Measurements from ENCODE around the gene BRCA2.
A peak's percentile ranks its signal among the peaks of the same experiment; 100 is the strongest.

Gene BRCA2, protein sequence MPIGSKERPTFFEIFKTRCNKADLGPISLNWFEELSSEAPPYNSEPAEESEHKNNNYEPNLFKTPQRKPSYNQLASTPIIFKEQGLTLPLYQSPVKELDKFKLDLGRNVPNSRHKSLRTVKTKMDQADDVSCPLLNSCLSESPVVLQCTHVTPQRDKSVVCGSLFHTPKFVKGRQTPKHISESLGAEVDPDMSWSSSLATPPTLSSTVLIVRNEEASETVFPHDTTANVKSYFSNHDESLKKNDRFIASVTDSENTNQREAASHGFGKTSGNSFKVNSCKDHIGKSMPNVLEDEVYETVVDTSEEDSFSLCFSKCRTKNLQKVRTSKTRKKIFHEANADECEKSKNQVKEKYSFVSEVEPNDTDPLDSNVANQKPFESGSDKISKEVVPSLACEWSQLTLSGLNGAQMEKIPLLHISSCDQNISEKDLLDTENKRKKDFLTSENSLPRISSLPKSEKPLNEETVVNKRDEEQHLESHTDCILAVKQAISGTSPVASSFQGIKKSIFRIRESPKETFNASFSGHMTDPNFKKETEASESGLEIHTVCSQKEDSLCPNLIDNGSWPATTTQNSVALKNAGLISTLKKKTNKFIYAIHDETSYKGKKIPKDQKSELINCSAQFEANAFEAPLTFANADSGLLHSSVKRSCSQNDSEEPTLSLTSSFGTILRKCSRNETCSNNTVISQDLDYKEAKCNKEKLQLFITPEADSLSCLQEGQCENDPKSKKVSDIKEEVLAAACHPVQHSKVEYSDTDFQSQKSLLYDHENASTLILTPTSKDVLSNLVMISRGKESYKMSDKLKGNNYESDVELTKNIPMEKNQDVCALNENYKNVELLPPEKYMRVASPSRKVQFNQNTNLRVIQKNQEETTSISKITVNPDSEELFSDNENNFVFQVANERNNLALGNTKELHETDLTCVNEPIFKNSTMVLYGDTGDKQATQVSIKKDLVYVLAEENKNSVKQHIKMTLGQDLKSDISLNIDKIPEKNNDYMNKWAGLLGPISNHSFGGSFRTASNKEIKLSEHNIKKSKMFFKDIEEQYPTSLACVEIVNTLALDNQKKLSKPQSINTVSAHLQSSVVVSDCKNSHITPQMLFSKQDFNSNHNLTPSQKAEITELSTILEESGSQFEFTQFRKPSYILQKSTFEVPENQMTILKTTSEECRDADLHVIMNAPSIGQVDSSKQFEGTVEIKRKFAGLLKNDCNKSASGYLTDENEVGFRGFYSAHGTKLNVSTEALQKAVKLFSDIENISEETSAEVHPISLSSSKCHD (N-terminal part only)

DNA sequence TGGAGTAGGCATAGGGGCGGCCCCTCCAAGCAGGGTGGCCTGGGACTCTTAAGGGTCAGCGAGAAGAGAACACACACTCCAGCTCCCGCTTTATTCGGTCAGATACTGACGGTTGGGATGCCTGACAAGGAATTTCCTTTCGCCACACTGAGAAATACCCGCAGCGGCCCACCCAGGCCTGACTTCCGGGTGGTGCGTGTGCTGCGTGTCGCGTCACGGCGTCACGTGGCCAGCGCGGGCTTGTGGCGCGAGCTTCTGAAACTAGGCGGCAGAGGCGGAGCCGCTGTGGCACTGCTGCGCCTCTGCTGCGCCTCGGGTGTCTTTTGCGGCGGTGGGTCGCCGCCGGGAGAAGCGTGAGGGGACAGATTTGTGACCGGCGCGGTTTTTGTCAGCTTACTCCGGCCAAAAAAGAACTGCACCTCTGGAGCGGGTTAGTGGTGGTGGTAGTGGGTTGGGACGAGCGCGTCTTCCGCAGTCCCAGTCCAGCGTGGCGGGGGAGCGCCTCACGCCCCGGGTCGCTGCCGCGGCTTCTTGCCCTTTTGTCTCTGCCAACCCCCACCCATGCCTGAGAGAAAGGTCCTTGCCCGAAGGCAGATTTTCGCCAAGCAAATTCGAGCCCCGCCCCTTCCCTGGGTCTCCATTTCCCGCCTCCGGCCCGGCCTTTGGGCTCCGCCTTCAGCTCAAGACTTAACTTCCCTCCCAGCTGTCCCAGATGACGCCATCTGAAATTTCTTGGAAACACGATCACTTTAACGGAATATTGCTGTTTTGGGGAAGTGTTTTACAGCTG is at the start of gene BRCA2, which contains the start of gene ZAR1L:
Gene BRCA2, plus strand, starts transcription at position 271 of the 790 bp plus-strand sequence. CDS start 953 bp downstream, outside the sequence.
Gene ZAR1L, minus strand, starts transcription at position 126 of the 790 bp plus-strand sequence. CDS start 3,438 bp downstream, outside the sequence.
- peak; percentile 57 for DNase-seq (ENCODE audit: insufficient read length, low spot score)
- FAIRE-seq: peak; percentile 87

DNA sequence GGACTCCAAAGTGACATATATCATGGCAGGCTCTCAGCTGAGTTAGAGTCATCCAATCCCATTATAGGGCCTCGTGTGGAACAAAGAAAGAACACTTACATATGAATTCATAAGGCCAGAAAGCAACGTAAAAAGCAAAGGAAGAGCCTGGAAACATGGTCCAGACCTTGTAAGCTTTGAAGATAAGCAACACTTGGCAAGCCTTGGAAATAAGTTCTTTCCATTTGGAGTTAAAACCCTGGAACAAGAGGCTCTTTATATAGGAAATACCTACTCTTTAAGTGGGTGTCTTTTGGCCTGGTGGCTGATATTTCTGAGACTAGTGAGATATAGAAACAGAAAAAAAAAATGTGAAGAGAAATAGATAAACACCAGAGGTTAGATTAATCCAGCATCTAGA is 49.6 kb upstream of the BRCA2 start:
- DNase-seq (ENCODE audit: insufficient read length, low spot score) (no peak), FAIRE-seq (no peak)

DNA sequence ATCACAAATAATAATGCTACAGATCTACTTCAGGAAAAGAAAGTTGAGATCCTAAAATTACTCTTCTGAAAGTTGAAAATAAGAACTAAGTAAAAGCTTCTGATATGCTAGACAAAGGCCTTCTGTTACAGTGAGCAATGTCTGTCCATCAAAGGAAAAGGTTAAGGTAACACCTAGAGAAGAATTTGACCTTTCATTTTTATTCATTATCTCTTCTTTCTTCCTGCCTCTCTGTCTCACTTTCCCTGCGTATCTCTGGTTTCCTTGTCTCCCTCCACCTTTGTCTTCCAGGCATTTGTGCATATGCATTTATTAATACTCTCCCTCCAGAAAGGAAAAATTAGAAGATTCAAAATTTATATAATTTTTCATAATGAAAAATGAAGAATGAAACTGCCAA is 49.2 kb upstream of the BRCA2 start:
- no peak for DNase-seq (ENCODE audit: insufficient read length, low spot score)
- no peak for FAIRE-seq

DNA sequence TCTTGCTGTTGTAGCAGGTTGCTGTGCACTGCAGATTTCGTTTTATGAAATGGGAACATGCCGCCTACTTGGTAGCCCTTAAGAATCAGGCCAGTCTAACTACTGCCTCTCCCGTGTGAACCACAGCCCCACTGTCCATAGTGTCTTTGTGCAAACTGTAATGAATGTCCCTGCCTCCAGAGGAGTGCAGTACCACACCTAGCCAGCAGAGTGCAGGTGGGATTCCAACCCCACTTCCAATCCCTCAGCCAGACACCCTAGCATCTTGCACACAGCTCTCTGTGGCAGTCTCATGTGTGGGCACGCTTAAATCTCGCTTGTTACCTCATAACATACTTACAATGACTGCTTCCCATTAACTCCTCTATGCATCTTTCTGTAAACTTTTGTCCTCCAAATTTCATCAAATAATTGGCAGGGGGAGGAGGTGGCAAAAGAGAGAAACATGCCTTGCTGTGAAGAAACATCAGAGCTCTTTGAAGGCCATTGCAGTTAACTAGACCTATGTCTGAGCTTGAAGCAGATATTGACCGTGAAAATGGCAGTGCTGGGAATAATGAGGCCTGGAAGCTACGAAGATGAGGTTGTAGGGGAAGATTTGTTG is 47.4 kb upstream of the BRCA2 start:
- DNase-seq (ENCODE audit: insufficient read length, low spot score): peak; percentile 48
- FAIRE-seq: peak; percentile 93

DNA sequence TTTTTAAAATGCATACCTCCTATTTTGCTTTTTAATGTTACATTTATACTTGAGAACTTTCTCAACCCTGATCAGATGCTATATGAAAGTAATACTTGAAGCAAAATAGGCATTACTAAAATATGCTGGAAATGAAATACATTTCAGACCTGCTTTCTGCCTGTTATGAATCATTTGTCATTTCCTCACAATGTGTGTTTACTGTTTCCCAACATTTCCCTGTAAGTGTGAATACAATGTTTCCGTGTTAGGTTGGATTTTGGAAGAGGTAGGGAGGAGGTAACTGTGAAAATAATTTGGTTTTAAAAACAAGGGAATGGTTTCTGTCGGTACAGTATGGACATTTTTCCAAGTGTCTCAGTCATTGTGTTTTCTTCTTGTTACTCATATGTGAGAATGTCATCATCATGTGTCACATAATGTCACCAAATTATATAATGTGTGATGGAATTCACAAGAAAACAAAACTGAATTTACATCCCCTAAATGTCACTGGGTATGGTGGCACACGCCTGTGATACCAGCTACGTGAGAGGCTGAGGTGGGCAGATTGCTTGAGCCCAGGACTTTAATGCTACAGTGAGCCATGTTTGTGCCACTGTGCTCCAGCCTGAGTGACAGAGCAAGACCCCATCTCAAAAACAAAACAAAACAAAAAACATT is 43.2 kb upstream of the BRCA2 start:
- no peak for DNase-seq (ENCODE audit: insufficient read length, low spot score)
- FAIRE-seq: no peak

DNA sequence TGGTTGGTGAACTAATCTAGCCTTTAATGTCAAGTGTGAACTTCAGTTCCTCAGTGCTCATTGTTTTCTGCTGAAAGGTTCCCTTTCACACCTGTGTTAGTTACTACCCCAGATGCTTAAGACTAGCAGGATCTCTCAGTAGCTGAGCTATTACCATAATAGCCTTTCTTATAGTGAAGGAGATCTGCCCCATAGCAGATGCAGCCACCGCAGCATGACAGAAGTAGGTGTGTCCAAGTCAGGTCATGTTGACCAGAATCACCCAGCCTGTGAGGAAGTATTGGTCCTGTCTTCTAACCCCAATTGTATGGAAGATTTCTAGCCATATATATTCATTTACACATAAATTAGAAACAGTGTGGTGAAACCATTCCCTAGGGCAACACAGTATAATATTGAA is 37.5 kb upstream of the BRCA2 start:
- no peak for FAIRE-seq

DNA sequence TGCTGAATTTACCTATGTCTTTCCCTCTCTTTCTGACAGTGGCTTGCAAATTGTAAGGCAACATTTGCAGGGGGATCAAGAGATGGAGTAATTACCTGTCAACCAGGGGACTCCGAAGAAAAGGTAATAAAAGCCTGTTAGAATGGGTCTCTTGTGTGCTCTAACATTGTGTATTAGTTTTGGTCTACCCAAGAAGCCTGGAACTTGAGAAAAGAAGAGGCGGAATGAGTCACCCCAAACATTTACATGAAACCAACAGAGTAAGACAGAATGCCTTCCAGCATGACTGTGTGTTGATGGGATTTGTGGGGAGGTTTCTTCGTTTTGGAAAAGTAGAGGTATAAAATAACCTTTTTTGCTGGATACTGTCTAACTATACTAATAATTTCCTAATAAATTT is 36.9 kb upstream of the BRCA2 start:
- DNase-seq (ENCODE audit: insufficient read length, low spot score) (no peak), FAIRE-seq (no peak)

More for the DNA sequence above, 37.5 kb upstream of the BRCA2 start:
- DNase-seq (ENCODE audit: insufficient read length, low spot score): no peak

DNA sequence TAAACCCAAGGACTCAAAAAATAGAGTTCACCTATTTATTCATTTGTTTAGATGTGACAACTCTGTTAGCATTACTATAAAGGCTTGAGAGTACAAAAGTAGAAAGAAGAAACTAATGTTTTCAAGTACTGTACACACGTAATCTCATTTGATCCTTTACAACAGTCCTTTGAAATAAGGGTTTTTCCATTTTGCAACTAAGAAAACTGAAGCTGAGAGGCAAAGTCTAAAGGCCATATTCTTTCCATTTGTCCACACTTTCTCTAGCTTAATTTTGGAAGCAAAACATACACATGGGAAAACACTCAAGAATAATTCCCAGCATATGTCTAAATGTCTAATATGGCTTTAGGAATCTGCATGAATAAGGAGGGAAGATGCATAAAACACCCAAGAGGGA is 34.2 kb upstream of the BRCA2 start:
- DNase-seq (ENCODE audit: insufficient read length, low spot score) (no peak), FAIRE-seq (no peak)

DNA sequence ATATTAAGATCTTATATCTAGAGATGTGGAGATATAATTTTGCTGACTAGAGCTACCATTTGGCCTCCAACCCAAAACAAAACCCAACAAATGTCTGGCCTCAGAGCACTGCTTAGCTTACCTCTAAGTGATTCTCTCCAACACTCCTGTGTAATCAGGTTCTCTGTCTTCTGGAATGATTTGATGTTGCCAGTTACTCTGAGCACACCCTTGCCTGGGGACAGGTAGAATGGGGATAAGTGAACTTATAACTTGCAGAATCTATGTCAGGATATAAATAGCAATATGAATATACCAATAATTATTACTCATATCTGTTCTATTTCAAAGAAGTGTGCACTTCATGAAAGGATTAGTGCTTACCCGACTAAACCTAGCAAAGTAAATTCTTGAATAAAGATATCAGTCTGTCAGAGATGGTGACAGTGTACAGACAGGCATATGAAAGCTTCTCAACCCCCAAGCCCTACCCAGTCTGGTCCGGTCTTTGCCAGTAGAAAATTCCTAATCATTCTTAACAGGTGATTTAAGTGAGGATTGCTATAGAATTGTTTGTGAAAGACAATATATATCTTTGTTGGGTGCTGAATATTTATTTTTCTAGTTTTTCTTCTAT is 33.1 kb upstream of the BRCA2 start:
- no peak for DNase-seq (ENCODE audit: insufficient read length, low spot score)
- FAIRE-seq: no peak

DNA sequence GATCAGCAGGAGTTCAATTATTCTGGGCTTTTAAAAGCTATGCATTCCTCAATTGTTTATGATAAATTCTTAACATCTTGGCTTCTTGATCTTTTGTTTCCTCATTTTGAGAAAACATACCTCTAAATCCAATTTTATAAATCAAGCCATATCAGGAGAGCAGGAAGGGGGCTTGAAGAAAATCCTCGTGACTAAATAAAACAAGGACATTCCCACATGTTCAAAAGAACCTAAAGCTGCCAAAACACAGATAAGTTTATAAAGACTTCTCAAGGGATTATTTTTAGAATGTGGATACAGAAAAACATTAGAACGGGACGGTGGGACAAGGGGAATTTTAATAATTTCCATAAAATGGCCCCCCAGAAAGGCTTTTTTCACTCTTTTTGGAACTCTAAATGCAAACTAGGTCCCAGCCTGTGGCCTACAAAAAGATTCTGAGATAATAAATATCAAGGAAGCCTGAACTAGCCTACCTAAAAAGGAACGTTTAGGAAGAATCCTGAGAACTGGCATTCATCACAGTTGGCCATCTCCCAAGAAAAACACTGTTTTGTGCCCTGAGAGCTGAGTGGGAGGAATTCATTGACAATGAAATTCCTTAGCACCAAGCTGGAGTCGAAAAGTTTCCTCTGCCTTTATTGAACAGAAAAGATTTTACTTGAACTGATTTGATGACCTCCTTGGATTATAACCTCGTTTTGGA is 30.2 kb upstream of the BRCA2 start:
- FAIRE-seq: no peak

DNA sequence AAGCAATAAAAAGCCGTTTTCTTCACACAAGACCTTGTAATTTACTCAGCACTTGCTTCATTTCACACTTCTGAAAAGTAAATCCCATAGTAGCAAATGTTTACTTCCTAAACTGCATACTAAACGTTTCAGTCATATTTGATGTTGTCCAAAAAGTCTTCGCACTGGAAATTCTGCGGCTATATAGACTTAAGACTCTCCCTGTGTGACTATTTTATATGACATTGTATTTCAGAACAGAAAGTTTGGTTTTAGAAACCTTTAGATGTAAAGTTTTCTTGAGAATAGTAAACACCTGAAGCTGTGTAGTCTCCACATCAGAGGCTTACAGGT is 29.7 kb upstream of the BRCA2 start:
- no peak for FAIRE-seq
- no peak for DNase-seq (ENCODE audit: insufficient read length, low spot score)

More for the DNA sequence above, 30.2 kb upstream of the BRCA2 start:
- DNase-seq (ENCODE audit: insufficient read length, low spot score): no peak

DNA sequence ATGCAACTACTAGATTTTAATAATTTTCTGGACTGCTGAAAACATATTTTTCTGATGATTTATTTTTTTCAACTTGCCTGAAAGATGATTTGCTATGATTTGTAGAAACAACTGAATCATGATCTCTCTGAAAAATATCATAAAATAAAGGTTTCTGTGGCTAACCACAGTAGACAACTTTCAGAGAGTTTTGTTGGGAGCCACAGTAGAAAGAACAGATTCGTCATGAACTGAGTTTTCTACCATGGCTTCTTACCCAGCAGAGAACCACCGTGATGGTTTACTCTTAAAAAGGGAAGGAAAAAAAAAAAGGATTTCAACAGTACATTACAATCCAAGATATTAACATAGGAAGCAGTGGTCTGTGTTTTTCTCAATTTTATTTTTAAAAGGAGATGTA is 18.1 kb upstream of the BRCA2 start:
- no peak for DNase-seq (ENCODE audit: insufficient read length, low spot score)

DNA sequence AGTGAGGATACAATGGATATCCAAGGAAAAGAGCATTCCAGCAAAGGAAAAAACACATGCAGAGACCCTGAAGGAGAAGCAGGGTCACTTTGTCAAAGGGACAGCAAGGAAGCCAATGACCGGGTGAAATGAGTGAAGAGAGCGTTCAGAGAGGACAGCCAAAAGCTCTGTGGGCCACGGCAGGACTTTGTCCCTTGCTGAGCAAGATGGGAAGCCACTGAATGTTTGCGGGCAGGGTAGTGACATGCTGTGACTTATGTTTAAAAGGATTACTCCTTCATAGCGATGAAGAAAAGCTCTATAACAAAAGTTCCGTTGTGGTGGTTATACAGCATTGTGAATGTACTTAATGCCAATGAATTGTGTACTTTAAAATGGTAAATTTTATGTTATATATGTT is 16.6 kb upstream of the BRCA2 start:
- no peak for DNase-seq (ENCODE audit: insufficient read length, low spot score)
- FAIRE-seq: no peak

More for the DNA sequence above, 18.1 kb upstream of the BRCA2 start:
- no peak for FAIRE-seq

DNA sequence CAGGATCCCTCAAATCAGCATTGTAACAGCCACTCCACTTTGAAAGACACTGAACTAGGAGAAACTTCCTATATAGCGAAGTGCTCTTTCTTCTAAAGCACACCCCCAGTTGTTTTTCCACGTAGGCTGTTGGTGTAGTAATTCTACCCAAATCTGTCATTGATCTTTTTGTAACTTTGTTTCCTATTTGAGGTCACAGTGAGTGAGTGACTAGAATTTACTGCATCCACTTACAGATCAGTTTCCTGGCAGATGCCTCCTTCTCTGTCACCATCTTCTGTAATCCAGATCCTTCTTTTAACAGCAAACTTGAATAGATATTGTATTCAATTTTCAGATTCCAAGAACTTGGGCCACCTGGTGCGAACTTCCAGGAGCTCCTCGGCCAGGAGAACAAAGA is 15.4 kb upstream of the BRCA2 start:
- DNase-seq (ENCODE audit: insufficient read length, low spot score) (no peak), FAIRE-seq (no peak)

DNA sequence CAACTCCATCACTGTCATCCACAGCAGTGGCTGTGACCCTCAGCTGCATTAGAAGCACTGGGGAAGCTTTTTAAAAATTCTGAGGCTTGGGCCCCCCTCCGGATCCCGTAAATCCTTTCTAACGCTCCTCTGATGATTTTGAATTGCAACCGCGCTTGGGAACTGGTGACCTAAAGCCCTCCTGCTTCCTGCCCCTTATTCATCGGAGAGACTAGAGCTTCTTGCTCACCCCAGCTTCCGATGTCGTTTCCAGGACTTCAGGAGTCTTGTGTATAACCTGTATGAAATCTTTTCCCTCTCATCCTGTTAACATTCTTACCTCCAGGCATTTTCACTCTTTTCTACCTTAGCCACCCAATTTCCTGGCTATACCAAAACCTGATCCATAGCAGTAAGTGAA is 14.9 kb upstream of the BRCA2 start:
- FAIRE-seq: no peak

DNA sequence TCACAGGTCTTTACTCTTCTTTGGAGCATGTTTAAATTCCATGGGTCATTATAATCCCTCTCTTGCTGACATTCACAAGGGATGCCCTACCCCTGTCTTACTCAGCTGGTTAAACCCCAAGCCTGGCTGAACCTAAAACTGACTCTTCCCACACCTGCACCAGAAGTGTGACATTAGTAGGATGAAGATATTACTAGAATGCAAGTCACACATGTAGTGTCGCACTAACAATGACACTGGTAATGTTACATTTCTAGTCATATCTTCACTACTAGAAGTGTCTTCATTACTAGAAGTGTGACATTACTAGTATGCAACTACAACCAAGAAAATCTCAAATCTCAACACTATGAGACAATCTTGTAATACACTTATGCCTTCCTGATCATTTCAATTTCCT is 14.4 kb upstream of the BRCA2 start:
- no peak for DNase-seq (ENCODE audit: insufficient read length, low spot score)
- FAIRE-seq: no peak

More for the DNA sequence above, 14.9 kb upstream of the BRCA2 start:
- no peak for DNase-seq (ENCODE audit: insufficient read length, low spot score)

DNA sequence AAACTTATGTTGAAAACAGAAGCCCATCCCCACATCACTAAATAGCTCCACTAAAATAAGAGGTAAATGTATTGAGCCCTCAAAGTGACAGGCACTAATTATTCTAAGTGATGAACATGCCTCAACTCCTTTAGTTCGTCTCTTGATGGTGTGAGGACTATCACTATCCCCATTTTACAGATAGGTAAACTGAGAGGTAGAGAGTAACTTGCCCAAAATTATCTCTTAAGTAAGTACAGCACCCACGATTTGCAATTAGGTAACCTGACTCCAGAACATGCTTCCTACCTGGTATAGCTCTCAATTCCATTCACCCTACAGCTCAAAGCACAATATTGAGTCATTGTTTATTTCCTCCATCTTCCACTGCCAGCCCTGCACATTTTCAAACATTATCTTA is 12.8 kb upstream of the BRCA2 start:
- no peak for DNase-seq (ENCODE audit: insufficient read length, low spot score)
- no peak for FAIRE-seq

DNA sequence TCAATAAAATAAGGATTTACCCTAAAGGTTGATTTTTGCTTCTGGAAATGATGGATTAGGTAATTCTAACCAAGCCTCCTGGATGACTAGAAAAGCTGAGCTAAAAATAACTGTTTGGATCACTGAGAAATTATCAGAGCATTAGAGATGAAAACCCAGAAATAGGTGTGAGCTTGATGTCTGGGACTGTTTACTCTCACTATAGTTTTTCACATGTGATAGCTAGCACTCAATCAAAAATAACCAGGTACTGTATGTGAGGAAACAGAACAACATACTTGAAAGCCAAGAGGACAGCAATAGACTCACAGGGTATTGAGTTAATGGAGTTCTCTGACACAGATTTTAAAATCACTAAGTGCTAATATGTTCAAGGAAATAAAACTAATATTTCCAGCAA is 9.7 kb upstream of the BRCA2 start:
- FAIRE-seq (no peak), DNase-seq (ENCODE audit: insufficient read length, low spot score) (no peak)

Measured in GM19239 (cell line).